OCI-LY3 (cell line): ENCODE measurements around the gene DDO.

ENCODE experiments used
- H2AFZ ChIP-seq: fragments of 200-600, 300-600 bp; shearing (Covaris generic); 2 replicates; pipeline ENCODE4 v1.6.0; 2014; ENCODE audit warnings: antibody characterized with exemption, low read depth, low read length
- H3K27ac ChIP-seq: fragments of 200-600, 300-600 bp; sonication (generic); 2 replicates; pipeline ENCODE4 v1.5.1; 2014; ENCODE audit warnings: mild to moderate bottlenecking, low read length, moderate library complexity, mixed read lengths
- H3K27me3 ChIP-seq: fragments of 200-600, 300-600 bp; sonication (generic); 2 replicates; pipeline ENCODE4 v1.6.1; 2014; ENCODE audit warnings: low read depth, low read length, mixed read lengths
- H3K36me3 ChIP-seq: fragments of 200-600, 300-600 bp; sonication (generic); replicated peaks from 2 replicates; pipeline ENCODE3; 2014; ENCODE audit warnings: low read depth, low read length, mixed read lengths
- H3K4me1 ChIP-seq: fragments of 300-600, 200-600 bp; sonication (generic); 2 replicates; pipeline ENCODE4 v1.6.1; 2014; ENCODE audit warnings: low read length, mixed read lengths
- H3K4me2 ChIP-seq: fragments of 200-600, 300-600 bp; sonication (generic); 2 replicates; pipeline ENCODE4 v1.6.1; 2014; ENCODE audit warnings: low read length, mixed read lengths
- H3K4me3 ChIP-seq: fragments of 300-600, 200-600 bp; sonication (generic); 2 replicates; pipeline ENCODE4 v1.5.1; 2014; ENCODE audit warnings: antibody characterized with exemption, mild to moderate bottlenecking, low read length, moderate library complexity
- H3K79me2 ChIP-seq: fragments of 300-600, 200-600 bp; shearing (Covaris generic); 2 replicates; pipeline ENCODE4 v1.6.1; 2014; ENCODE audit warnings: mild to moderate bottlenecking, low read length, mixed read lengths
- H3K9ac ChIP-seq: fragments of 300-600, 200-600 bp; shearing (Covaris generic); 2 replicates; pipeline ENCODE4 v1.6.0; 2014; ENCODE audit warnings: mild to moderate bottlenecking, low read length, moderate library complexity
- H3K9me3 ChIP-seq: fragments of 200-600, 300-600 bp; shearing (Covaris generic); 2 replicates; pipeline ENCODE4 v1.6.1; 2014; ENCODE audit warnings: low read length, mixed read lengths; ENCODE audit not compliant: insufficient read depth
- H4K20me1 ChIP-seq: fragments of 200-600, 300-600 bp; sonication (generic); 2 replicates; pipeline ENCODE4 v1.6.1; 2016; ENCODE audit warnings: low read length, mixed read lengths; ENCODE audit not compliant: insufficient read depth
- EZH2phosphoT487 ChIP-seq: fragments of 200-600 bp; shearing (Covaris generic); IDR thresholded peaks from 2 replicates; pipeline ENCODE4 v1.6.1; 2018; ENCODE audit warnings: antibody characterized with exemption, mixed run types, low read depth
- TF ChIP-seq, protein P1 (sequence below): fragments of 200-600, 300-600 bp; sonication (generic); IDR thresholded peaks from 2 replicates; pipeline ENCODE4 v1.5.1; 2014; ENCODE audit warnings: antibody characterized with exemption, low read length, low read depth

Gene DDO

DNA sequence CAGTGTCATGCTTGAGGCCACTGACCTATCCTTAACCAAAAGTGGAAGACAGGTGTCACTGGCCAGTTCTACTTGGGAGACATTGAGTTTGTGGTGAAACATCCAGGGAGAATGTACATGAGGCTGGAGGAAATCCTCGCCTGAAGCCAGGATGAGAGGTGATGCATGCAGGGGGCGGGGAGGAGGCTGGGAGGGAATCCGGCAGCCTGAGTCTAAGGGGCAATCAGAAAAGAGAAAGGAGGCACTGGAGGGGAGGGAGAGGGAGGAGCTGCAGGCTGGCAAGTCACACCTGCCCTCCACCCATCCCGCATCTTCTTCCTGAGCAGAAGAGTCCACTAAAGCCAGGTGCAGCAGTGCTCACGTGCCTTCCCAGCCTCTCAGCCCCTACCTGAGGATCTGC, 14.9 kb upstream of the DDO start:
- Histone ChIP-seq H2AFZ (no peak overlapping the region), H3K27ac (no peak overlapping the region), H4K20me1 (no peaks in the 10 kb centered on the region), H3K9me3 (no peaks in the 10 kb centered on the region), H3K4me1 (no peaks in the 10 kb centered on the region), H3K27me3 (peaks cover 9% of the 10 kb centered on the region; the same call in 1 of the 2 replicates), H3K9ac (no peak overlapping the region), H3K79me2 (no peaks in the 10 kb centered on the region), H3K4me2 (no peak overlapping the region), H3K4me3 (no peak overlapping the region), H3K36me3 (no peaks in the 10 kb centered on the region)
- TF ChIP-seq, protein P1, sequence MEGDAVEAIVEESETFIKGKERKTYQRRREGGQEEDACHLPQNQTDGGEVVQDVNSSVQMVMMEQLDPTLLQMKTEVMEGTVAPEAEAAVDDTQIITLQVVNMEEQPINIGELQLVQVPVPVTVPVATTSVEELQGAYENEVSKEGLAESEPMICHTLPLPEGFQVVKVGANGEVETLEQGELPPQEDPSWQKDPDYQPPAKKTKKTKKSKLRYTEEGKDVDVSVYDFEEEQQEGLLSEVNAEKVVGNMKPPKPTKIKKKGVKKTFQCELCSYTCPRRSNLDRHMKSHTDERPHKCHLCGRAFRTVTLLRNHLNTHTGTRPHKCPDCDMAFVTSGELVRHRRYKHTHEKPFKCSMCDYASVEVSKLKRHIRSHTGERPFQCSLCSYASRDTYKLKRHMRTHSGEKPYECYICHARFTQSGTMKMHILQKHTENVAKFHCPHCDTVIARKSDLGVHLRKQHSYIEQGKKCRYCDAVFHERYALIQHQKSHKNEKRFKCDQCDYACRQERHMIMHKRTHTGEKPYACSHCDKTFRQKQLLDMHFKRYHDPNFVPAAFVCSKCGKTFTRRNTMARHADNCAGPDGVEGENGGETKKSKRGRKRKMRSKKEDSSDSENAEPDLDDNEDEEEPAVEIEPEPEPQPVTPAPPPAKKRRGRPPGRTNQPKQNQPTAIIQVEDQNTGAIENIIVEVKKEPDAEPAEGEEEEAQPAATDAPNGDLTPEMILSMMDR: no peak
- no peak for TF ChIP-seq EZH2phosphoT487

DNA sequence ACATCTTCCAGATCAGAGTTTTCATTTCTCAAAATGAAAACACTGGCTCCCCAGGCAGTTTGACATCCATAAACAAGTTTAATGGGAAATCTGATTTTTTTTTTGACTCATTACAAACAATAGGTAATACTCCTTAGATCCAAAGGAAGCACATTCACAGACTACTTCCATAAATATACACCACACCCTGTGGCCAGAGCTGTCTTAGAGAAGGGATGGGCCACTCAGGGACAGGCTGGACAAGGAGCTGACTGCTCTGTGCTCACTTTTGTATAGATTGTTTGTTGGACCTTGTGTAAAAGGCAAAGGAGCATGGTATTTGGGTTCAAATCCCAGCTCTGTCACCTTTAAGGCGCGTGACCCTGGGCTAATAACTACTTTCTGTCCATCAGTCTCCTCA, 12.8 kb upstream of the DDO start:
- no peaks in the 10 kb centered on the region for H3K79me2 ChIP-seq
- no peaks in the 10 kb centered on the region for H4K20me1 ChIP-seq
- H3K9me3 ChIP-seq: no peaks in the 10 kb centered on the region
- TF ChIP-seq, protein P1: no peak
- no peak for TF ChIP-seq EZH2phosphoT487
- no peak overlapping the region for H3K4me3 ChIP-seq
- peaks cover 11% of the 10 kb centered on the region; the same call in 1 of the 2 replicates for H3K27me3 ChIP-seq
- no peak overlapping the region for H3K4me2 ChIP-seq
- H3K27ac ChIP-seq: no peak overlapping the region
- no peak overlapping the region for H3K9ac ChIP-seq
- H2AFZ ChIP-seq: no peak overlapping the region
- H3K36me3 ChIP-seq: no peaks in the 10 kb centered on the region
- H3K4me1 ChIP-seq: no peaks in the 10 kb centered on the region

- Histone ChIP-seq H2AFZ (no peak overlapping the region), H3K9me3 (0 out of 2 replicates have a peak, but pooled peaks cover 6% of the 10 kb centered on the region), H3K4me1 (no peaks in the 10 kb centered on the region), H3K4me3 (no peak overlapping the region), H3K4me2 (no peak overlapping the region), H3K27me3 (peaks cover 11% of the 10 kb centered on the region; the same call in 1 of the 2 replicates), H3K79me2 (no peaks in the 10 kb centered on the region), H3K36me3 (no peaks in the 10 kb centered on the region), H3K9ac (no peak overlapping the region), H4K20me1 (no peaks in the 10 kb centered on the region), H3K27ac (no peak overlapping the region)
- TF ChIP-seq, protein P1: no peak
- TF ChIP-seq EZH2phosphoT487: no peak
These were observed 10.4 kb upstream of the DDO start for GRCh38 chr6:110425816-110426215.

GRCh38 chr6:110422444-110422822, 7.1 kb upstream of the DDO start:
- no peaks in the 10 kb centered on the region for H3K4me1 ChIP-seq
- H3K27me3 ChIP-seq: peaks cover 11% of the 10 kb centered on the region; the same call in 1 of the 2 replicates
- no peak overlapping the region for H2AFZ ChIP-seq
- H3K36me3 ChIP-seq: no peaks in the 10 kb centered on the region
- no peak overlapping the region for H3K4me3 ChIP-seq
- 0 out of 2 replicates have a peak, but pooled peaks cover 6% of the 10 kb centered on the region for H3K9me3 ChIP-seq
- TF ChIP-seq EZH2phosphoT487: no peak
- TF ChIP-seq, protein P1: no peak
- no peaks in the 10 kb centered on the region for H4K20me1 ChIP-seq
- H3K79me2 ChIP-seq: no peaks in the 10 kb centered on the region
- H3K9ac ChIP-seq: no peak overlapping the region
- no peak overlapping the region for H3K4me2 ChIP-seq
- H3K27ac ChIP-seq: no peak overlapping the region
